ENCODE results near the gene LRRC42. TPM values are rescaled to one million over a fixed set of nuclear protein-coding genes. Genes with fewer than 3 reads are reported as not detected.

LRRC42 gene
- polyA plus RNA-seq, 2 of the 4 experiments (the other 2 are of a cell fraction): 29.7 to 35.1 TPM

DNA sequence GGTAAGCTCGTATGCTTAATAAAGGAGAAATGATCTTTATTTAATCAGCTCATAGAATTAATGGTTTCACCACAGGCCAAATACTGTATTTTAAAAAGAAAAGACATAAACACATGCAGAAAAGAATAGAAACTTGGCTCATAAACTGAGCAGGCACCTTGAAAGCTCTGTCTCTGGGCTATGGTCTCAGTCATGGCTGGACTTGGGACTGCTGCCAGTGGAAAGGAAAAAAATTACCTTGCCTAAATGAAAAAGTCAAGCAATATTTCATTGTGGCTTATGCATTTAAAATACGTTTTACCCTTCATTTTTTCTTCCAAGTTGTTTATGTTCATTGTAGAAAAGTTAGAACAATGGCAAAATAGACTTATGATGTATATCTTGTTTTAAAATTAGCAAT is 8.0 kb downstream of the LRRC42 start (continued):
- TF ChIP-seq, protein P1, sequence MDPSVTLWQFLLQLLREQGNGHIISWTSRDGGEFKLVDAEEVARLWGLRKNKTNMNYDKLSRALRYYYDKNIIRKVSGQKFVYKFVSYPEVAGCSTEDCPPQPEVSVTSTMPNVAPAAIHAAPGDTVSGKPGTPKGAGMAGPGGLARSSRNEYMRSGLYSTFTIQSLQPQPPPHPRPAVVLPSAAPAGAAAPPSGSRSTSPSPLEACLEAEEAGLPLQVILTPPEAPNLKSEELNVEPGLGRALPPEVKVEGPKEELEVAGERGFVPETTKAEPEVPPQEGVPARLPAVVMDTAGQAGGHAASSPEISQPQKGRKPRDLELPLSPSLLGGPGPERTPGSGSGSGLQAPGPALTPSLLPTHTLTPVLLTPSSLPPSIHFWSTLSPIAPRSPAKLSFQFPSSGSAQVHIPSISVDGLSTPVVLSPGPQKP (IDR thresholded peaks at IDR 0.05; ENCODE audit: low read depth, low read length): no peak
- TF ChIP-seq, protein P2, sequence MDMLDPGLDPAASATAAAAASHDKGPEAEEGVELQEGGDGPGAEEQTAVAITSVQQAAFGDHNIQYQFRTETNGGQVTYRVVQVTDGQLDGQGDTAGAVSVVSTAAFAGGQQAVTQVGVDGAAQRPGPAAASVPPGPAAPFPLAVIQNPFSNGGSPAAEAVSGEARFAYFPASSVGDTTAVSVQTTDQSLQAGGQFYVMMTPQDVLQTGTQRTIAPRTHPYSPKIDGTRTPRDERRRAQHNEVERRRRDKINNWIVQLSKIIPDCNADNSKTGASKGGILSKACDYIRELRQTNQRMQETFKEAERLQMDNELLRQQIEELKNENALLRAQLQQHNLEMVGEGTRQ (IDR thresholded peaks at IDR 0.05): no peak
- TF ChIP-seq BHLHE40 (IDR thresholded peaks at IDR 0.05; ENCODE audit: low read depth, low read length) (no peak), KDM5A (IDR thresholded peaks at IDR 0.05) (no peak), TFCP2L1 (CRISPR knock-in tag; IDR thresholded peaks at IDR 0.05) (no peak)
- TF ChIP-seq, protein P3, sequence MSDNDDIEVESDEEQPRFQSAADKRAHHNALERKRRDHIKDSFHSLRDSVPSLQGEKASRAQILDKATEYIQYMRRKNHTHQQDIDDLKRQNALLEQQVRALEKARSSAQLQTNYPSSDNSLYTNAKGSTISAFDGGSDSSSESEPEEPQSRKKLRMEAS (IDR thresholded peaks at IDR 0.05): no peak

DNA sequence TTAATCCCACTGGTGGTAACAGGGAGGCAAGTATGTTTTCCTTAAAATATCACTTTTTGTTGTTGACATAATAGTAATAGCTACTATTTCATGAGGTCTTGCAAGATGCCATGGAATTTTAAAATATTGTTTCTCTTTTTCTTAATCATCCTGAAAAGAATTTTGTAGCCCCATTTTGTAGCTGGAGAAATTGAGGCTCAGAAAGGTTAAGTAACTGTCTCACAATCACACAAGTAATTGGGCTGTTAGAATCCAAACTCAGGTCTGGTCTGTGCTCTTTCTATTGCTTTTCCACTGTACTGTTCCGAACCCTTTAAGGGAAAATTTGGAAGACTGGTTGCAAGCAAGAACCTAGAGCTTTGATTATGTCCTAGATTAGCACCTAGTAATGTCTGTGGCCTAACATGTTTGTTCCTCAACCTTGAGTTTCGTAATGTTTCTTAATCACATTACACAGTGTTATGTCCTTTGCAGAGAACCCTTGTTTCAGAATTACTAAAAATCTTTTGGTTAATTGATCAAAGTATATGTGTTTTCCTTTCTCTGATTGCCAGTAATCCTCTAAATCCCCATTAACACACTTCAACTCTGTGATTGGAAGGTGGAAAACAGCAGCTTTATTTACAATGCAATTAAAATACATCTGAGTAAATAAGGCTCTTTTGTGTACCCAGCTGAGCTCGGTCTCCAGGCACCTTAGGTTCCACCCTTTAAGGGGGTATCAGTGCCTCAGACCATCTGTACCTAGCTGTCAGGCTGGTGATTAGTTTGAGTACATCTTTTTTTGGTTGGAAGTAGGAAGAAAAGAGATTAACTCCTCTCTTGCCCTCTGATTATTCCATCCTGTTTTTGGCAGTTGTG is 10.4 kb downstream of the LRRC42 start:
- DNase-seq (ENCODE audit: low read depth in 1 of 2, low spot score in 1 of 2) (no peak), FAIRE-seq (no peak), ATAC-seq (no peak)
- 58% methylated on average over 3 of the region's 3 CpGs for WGBS (ENCODE audit: missing lambda C conversion rate)
- Histone ChIP-seq H3K9me3 (no peaks in the 10 kb centered on the region), H3K4me2 (peak overlapping the region; percentile 47), H3K4me3 (no peak overlapping the region), H3K4me1 (peaks cover 17% of the 10 kb centered on the region), H3K27ac (peak overlapping the region; percentile 39 to 60; a peak in 5 of 6 replicates)
- TF ChIP-seq CBX2 (IDR thresholded peaks at IDR 0.05; ENCODE audit: borderline replicate concordance, low read depth) (no peak), EHMT2 (IDR thresholded peaks at IDR 0.05; ENCODE audit: low read depth) (no peak), JUN (IDR thresholded peaks at IDR 0.05) (no peak), NPAS2 (CRISPR knock-in tag; IDR thresholded peaks at IDR 0.05; ENCODE audit: borderline replicate concordance) (no peak), HOXB13 (CRISPR knock-in tag; IDR thresholded peaks at IDR 0.05; ENCODE audit: low read depth) (no peak), ZSCAN20 (CRISPR knock-in tag; IDR thresholded peaks at IDR 0.05) (no peak), TFCP2L1 (CRISPR knock-in tag; IDR thresholded peaks at IDR 0.05) (no peak), HOXB5 (CRISPR knock-in tag; IDR thresholded peaks at IDR 0.05) (no peak), RFX5 (IDR thresholded peaks at IDR 0.05) (no peak), FOSB (CRISPR knock-in tag; IDR thresholded peaks at IDR 0.05) (no peak), SMC3 (IDR thresholded peaks at IDR 0.05) (no peak), EP300 (IDR thresholded peaks at IDR 0.05) (no peak), NFE2L2 (conservative IDR thresholded peaks at IDR 0.05; ENCODE audit: low read length) (no peak), ZC3H11A (IDR thresholded peaks at IDR 0.05) (no peak), ZNF302 (CRISPR knock-in tag; IDR thresholded peaks at IDR 0.05) (no peak), ZFP36 (IDR thresholded peaks at IDR 0.05; ENCODE audit: borderline replicate concordance, partially characterized antibody) (no peak)
- TF ChIP-seq, protein P4, sequence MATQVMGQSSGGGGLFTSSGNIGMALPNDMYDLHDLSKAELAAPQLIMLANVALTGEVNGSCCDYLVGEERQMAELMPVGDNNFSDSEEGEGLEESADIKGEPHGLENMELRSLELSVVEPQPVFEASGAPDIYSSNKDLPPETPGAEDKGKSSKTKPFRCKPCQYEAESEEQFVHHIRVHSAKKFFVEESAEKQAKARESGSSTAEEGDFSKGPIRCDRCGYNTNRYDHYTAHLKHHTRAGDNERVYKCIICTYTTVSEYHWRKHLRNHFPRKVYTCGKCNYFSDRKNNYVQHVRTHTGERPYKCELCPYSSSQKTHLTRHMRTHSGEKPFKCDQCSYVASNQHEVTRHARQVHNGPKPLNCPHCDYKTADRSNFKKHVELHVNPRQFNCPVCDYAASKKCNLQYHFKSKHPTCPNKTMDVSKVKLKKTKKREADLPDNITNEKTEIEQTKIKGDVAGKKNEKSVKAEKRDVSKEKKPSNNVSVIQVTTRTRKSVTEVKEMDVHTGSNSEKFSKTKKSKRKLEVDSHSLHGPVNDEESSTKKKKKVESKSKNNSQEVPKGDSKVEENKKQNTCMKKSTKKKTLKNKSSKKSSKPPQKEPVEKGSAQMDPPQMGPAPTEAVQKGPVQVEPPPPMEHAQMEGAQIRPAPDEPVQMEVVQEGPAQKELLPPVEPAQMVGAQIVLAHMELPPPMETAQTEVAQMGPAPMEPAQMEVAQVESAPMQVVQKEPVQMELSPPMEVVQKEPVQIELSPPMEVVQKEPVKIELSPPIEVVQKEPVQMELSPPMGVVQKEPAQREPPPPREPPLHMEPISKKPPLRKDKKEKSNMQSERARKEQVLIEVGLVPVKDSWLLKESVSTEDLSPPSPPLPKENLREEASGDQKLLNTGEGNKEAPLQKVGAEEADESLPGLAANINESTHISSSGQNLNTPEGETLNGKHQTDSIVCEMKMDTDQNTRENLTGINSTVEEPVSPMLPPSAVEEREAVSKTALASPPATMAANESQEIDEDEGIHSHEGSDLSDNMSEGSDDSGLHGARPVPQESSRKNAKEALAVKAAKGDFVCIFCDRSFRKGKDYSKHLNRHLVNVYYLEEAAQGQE (IDR thresholded peaks at IDR 0.05): no peak
- TF ChIP-seq, protein P5, sequence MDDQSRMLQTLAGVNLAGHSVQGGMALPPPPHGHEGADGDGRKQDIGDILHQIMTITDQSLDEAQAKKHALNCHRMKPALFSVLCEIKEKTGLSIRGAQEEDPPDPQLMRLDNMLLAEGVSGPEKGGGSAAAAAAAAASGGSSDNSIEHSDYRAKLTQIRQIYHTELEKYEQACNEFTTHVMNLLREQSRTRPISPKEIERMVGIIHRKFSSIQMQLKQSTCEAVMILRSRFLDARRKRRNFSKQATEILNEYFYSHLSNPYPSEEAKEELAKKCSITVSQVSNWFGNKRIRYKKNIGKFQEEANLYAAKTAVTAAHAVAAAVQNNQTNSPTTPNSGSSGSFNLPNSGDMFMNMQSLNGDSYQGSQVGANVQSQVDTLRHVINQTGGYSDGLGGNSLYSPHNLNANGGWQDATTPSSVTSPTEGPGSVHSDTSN (IDR thresholded peaks at IDR 0.05): no peak
- ChIA-PET POLR2A (interaction anchor here (1.4 kb wide), 1 partner anchor 11 kb away, joined by 4 read pairs; the partner anchor contains the start of gene IFT25), CTCF (interaction anchor here (1.2 to 1.4 kb wide), 2 partner anchors 9 to 78 kb away, joined by 3 to 7 read pairs; no protein-coding TSS in a partner anchor)

All from A549 (cell line).